Adipocyte (in vitro differentiated cells): ENCODE data around the gene GJA5.
"Not testable (repeated sequence)": the region's sequence is repeated elsewhere in the genome, so short reads cannot be mapped to it uniquely, and the experiment has no call there.

Source experiments
- DNase-seq: peaks from one replicate; pipeline ENCODE4 v3.0.0-alpha.2; 2015; ENCODE audit warnings: low read depth
- H3K27me3 ChIP-seq: replicated peaks from 2 replicates; pipeline ENCODE4 v1.7.0; 2013; ENCODE audit warnings: mild to moderate bottlenecking, low read length, moderate library complexity; ENCODE audit not compliant: control insufficient read depth, insufficient read depth
- H3K36me3 ChIP-seq: 2 replicates; pipeline ENCODE4 v1.7.0; 2013; ENCODE audit warnings: low read length, mild to moderate bottlenecking, moderate library complexity; ENCODE audit not compliant: control insufficient read depth, insufficient read depth, severe bottlenecking
- H3K4me1 ChIP-seq: 2 replicates; pipeline ENCODE4 v1.7.0; 2013; ENCODE audit warnings: mild to moderate bottlenecking, low read length, moderate library complexity; ENCODE audit not compliant: control insufficient read depth, insufficient read depth
- H3K4me3 ChIP-seq: 2 replicates; pipeline ENCODE4 v1.7.0; 2013; ENCODE audit warnings: mild to moderate bottlenecking, low read length, moderate library complexity
- H3K9ac ChIP-seq: 2 replicates; pipeline ENCODE4 v1.7.0; 2013; ENCODE audit warnings: mild to moderate bottlenecking, low read length, moderate library complexity
- H3K9me3 ChIP-seq: 2 replicates; pipeline ENCODE4 v1.7.0; 2013; ENCODE audit warnings: mild to moderate bottlenecking, low read length, moderate library complexity; ENCODE audit not compliant: control insufficient read depth

The GJA5 gene

DNA sequence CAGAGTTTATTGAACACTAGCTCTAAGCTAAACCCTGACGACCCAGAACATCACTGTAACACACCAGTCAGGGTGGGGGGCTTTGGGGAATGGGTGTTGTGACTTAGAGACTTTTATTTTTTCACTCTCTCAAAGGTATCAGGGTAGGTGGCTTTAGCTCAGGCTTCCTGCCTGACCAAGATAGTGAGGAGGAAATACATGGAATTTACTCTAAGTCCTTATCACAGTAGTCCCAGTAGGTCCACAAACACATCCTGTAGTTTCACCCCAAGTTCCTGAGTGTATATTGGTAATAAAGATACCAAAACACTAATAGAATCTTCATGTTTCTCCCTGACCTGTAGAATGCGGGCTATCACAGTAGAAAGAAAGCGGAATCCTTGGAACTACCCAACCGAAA is 15.1 kb downstream of the GJA5 start:
- DNase-seq: no peak
- Histone ChIP-seq H3K4me1 (peaks cover 2% of the 10 kb centered on the region), H3K27me3 (no peaks in the 10 kb centered on the region), H3K4me3 (no peak overlapping the region), H3K9ac (no peak overlapping the region), H3K9me3 (no peaks in the 10 kb centered on the region), H3K36me3 (no peaks in the 10 kb centered on the region)

DNA sequence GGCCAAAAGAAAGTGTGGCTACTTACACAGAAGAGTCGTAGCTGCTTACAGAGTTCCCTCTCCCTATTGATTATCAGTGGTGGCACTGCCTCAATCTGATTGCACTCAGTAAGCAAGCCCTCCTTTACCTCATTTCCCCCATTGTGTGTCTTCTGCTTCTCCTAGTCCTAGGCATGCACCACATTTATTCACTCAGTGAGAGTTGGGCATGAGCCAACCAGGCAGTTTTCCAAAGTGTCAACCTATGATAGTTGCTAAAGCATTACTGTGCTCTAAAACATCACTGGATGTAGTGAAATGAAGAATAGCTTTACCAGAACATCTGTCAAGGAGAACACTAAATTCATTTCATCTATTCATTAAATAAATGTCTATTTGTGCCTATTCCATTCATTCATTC is 19.3 kb downstream of the GJA5 start:
- Histone ChIP-seq H3K27me3 (peaks cover 11% of the 10 kb centered on the region), H3K9me3 (no peaks in the 10 kb centered on the region), H3K36me3 (no peaks in the 10 kb centered on the region), H3K4me3 (no peak overlapping the region), H3K4me1 (no peaks in the 10 kb centered on the region), H3K9ac (no peak overlapping the region)
- no peak for DNase-seq

DNA sequence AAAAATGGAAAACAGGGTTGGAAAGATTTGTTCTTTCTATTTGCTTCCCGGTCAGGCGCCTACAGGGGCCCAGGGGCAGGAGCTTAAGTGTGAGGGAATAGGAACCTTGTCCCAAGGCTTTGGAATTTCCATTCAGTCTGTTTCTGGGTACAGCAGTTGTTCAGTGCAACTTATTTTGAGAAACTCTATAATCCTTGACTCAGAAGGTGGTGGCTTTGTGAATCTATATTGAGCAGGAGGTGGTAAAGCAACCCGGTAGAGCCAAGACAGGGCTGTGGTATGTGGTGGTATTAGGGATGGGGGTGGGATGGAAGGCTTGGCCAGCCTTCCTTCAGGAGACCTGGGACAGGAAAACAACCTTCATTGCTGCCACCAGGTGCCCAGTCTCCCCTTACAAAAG is 20.0 kb downstream of the GJA5 start:
- Histone ChIP-seq H3K4me3 (no peak overlapping the region), H3K9me3 (no peaks in the 10 kb centered on the region), H3K9ac (no peak overlapping the region), H3K27me3 (peaks cover 11% of the 10 kb centered on the region), H3K36me3 (no peaks in the 10 kb centered on the region), H3K4me1 (no peaks in the 10 kb centered on the region)
- no peak for DNase-seq

DNA sequence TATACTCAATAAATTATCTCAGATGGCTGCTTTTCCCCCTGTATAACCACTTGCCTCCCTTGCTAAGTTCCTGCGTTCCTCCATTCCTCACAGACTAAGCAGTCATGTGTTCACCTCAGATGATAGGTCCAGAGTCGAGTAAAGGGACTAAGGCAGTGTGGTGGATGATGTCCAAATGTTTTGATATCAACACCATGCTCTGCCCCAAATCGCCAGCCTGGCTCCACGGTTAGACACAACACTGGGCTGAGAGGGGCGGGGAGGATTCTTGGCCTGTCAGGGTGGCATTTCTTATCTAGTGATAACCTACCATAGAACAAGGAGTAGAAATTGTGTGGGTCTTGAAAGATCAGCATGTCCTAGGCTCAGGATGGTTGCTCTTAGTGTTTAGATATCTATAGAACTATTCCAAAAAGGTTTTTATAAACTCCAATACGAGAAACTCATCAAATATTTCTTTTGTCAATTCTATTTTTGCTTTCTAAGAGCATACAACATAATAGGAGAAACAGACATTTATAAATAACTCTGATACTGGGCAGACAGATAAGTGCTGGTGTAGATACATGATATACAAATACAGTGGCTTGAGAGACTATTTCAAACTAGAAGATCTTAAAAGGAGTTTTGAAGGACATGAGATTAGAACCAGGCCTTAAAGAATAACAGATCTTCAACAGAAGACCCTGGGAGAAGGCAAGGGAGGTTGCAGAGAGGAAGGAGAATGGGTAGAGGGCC is 21.5 kb downstream of the GJA5 start:
- Histone ChIP-seq H3K4me3 (no peak overlapping the region), H3K27me3 (peaks cover 11% of the 10 kb centered on the region), H3K9ac (no peak overlapping the region), H3K4me1 (no peaks in the 10 kb centered on the region), H3K36me3 (no peaks in the 10 kb centered on the region), H3K9me3 (peaks cover 4% of the 10 kb centered on the region)
- DNase-seq: no peak

DNA sequence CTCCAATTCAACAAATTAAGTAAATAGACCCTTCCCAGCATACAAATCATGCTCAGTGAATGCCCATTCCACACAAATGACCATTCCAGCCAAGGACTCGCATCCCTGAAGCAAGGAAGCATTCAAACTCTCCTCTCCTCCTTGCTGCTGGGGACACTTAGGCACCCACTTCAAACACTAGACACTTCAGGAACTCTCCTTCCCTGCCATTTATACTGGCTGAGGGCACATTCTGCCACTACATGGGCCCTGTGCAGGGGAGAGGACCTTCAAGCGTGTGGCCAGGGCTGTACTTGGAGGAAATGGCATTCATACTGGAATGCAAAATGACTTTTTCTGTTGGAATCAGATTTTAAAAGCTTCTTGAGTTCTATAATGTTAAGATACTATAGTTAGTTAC is 22.3 kb downstream of the GJA5 start:
- no peak overlapping the region for H3K4me3 ChIP-seq
- H3K36me3 ChIP-seq: no peaks in the 10 kb centered on the region
- H3K9me3 ChIP-seq: peaks cover 4% of the 10 kb centered on the region
- no peak for DNase-seq
- H3K9ac ChIP-seq: no peak overlapping the region
- H3K4me1 ChIP-seq: no peaks in the 10 kb centered on the region
- H3K27me3 ChIP-seq: peaks cover 11% of the 10 kb centered on the region

DNA sequence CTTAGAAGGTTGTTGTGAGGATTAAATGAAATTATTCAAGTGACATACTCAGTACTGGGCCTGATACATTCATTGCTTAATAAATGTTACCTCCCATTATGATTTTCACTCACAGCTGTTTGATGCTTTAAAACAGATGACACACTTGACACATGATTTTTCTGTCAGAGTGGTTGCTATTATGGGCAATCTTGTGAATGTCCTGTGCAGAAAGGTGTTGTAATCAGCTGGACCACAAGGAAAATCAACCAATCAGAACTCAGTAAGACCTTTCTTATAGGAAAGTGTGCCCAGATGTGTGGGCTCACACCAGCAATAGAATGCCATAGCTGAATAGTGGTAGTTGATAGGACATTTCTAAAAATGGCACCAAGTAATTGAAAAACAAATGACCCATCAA is 23.5 kb downstream of the GJA5 start:
- Histone ChIP-seq H3K4me1 (no peaks in the 10 kb centered on the region), H3K27me3 (peaks cover 11% of the 10 kb centered on the region), H3K36me3 (no peaks in the 10 kb centered on the region), H3K4me3 (no peak overlapping the region), H3K9me3 (peaks cover 4% of the 10 kb centered on the region), H3K9ac (no peak overlapping the region)
- no peak for DNase-seq

DNA sequence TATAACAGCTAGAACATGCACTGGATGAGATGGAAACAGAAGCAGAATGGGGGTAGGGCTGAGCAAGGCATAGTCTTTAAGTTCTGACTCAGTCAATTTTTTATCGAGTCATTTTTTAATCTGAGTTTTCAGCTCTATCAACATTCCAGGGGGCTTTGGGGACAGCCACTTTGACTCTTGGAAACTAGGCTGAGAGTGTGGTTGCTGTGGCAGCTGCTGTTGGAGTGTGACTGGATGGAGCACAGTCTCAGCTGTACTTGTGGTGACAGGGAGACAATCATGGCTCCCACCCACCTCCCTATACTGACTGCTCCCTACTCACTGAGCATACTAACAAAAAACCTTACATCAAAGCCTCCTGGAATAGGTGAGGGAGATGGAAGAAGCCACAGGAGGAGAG is 25.0 kb downstream of the GJA5 start:
- Histone ChIP-seq H3K4me3 (no peak overlapping the region), H3K27me3 (peaks cover 15% of the 10 kb centered on the region), H3K36me3 (no peaks in the 10 kb centered on the region), H3K4me1 (no peaks in the 10 kb centered on the region), H3K9me3 (peaks cover 7% of the 10 kb centered on the region), H3K9ac (no peak overlapping the region)
- DNase-seq: no peak

DNA sequence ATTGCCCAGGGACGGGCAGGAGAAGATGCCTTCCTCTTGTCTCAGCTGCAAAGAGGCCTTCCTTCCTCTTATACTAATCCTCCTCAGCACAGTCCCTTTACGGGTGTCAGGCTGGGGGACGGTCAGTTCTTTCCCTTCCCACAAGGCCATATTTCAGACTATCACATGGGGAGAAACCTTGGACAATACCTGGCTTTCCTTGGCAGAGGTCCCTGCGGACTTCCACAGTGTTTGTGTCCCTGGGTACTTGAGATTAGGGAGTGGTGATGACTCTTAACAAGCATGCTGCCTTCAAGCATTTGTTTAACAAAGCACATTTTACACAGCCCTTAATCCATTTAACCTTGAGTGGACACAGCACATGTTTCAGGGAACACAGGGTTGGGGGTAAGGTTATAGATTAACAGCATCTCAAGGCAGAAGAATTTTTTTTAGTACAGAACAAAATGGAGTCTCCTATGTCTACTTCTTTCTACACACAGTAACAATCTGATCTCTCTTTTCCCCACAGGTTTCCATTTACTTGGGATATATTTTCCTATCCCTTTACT is 26.0 kb downstream of the GJA5 start:
- not testable (repeated sequence) for H3K4me3 ChIP-seq, H3K36me3 ChIP-seq, DNase-seq, H3K4me1 ChIP-seq, H3K9me3 ChIP-seq, H3K9ac ChIP-seq
- H3K27me3 ChIP-seq: peaks cover 10% of the 10 kb centered on the region

DNA sequence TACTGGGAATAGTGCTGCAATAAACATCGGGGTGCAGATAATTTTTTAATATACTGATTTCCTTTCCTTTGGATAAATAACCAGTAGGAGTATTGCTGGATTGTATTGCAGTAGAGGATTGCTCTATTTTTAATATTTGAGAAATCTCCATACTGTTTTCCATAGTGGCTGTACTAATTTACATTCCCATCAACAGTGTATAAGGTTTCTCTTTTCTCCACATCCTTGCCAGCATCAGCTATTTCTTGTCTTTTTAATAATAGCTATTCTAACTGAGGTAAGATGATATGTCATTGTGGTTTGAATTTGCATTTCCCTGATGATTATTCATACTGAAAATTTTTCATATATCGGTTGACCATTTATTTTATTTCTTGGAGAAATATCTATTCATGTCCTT is 31.1 kb downstream of the GJA5 start:
- DNase-seq: no peak
- Histone ChIP-seq H3K4me1 (no peaks in the 10 kb centered on the region), H3K36me3 (no peaks in the 10 kb centered on the region)

DNA sequence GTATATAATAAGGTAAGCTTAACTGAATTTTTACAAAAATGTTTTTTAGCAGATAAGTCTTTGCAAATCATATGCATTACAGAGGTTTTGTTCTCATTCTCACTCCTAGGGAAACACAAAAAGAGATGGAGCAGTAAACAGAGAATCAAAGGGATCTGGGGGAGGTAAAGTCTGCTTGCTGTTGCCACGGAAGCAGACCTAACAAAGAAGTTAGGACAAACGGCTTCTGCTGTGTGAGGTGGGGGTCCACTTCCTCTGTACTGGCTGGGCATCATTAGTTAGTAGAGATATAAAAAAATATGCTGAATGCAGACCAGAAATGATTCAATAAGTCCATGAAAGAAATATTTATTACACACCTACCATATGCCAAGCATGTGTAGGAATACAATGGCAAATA is 34.2 kb downstream of the GJA5 start:
- Histone ChIP-seq H3K4me1 (peaks cover 4% of the 10 kb centered on the region), H3K36me3 (no peaks in the 10 kb centered on the region), H3K4me3 (no peak overlapping the region), H3K9me3 (peaks cover 3% of the 10 kb centered on the region), H3K9ac (no peak overlapping the region), H3K27me3 (peaks cover 18% of the 10 kb centered on the region)
- DNase-seq: no peak

More for the DNA sequence above, 31.1 kb downstream of the GJA5 start:
- no peak overlapping the region for H3K9ac ChIP-seq
- peaks cover 3% of the 10 kb centered on the region for H3K27me3 ChIP-seq
- peaks cover 3% of the 10 kb centered on the region for H3K9me3 ChIP-seq
- no peak overlapping the region for H3K4me3 ChIP-seq

DNA sequence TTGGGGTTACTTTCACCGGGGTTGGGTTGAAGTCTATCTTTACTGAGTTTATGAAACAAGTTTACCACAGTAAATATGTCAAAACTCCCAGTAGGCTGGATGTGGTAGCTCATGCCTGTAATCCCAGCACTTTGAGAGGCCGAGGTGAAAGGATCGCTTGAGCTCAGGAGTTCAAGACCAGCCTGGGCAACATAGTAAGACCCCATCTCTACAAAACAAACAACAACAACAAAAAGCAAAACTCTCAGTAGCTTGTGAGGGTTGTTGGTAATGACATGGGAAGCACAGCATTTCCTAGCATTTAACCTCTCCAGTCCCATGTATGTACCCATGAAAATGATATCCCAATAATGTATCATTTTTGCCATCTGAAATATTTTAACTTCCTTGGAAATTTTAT is 34.7 kb downstream of the GJA5 start:
- Histone ChIP-seq H3K36me3 (no peaks in the 10 kb centered on the region), H3K4me3 (no peak overlapping the region), H3K9me3 (peaks cover 2% of the 10 kb centered on the region), H3K9ac (no peak overlapping the region), H3K4me1 (peaks cover 4% of the 10 kb centered on the region), H3K27me3 (peaks cover 15% of the 10 kb centered on the region)
- no peak for DNase-seq
